ENCODE measurements around the gene SLC7A6. TPM values are rescaled to one million over a fixed set of nuclear protein-coding genes. Genes with fewer than 3 reads are reported as not detected.

SLC7A6 gene
- total and polyA plus RNA-seq, 2 of the 13 experiments (the other 11 are each of a cell fraction or from before 2014, with no cell fraction given), result 35.8 to 70.8 TPM

- no peak; the same call in 1 of the 2 replicates for TF ChIP-seq EED (CRISPR knock-in tag; IDR thresholded peaks at IDR 0.05)
- peak; percentile 7 for TF ChIP-seq U2AF1 (optimal IDR thresholded peaks at IDR 0.05; ENCODE audit: low read depth, low read length)
- no peak for TF ChIP-seq NCOA5 (CRISPR knock-in tag; IDR thresholded peaks at IDR 0.05)
- TF ChIP-seq ZNF850 (CRISPR knock-in tag; conservative IDR thresholded peaks at IDR 0.05), result no peak; the same call in 1 of the 2 replicates
- TF ChIP-seq SIN3B (IDR thresholded peaks at IDR 0.05; ENCODE audit: low read length), result no peak
- TF ChIP-seq TBL1XR1 (IDR thresholded peaks at IDR 0.05; ENCODE audit: borderline replicate concordance, low read length, partially characterized antibody), result peak; percentile 85
- TF ChIP-seq ZFP82 (CRISPR knock-in tag; IDR thresholded peaks at IDR 0.05; ENCODE audit: borderline replicate concordance), result no peak
- TF ChIP-seq CBFB (CRISPR knock-in tag; IDR thresholded peaks at IDR 0.05), result peak; percentile 74; the same call in 1 of the 2 replicates
- peak; percentile 4 for TF ChIP-seq PTBP1 (IDR thresholded peaks at IDR 0.05; ENCODE audit: low read depth, low read length, poor library complexity, severe bottlenecking)
- TF ChIP-seq MED1 (CRISPR knock-in tag; IDR thresholded peaks at IDR 0.05), result peak; percentile 78
- TF ChIP-seq WIZ (CRISPR knock-in tag; IDR thresholded peaks at IDR 0.05), result 0 out of 2 replicates have a peak, but pooled peaks have one; percentile 23
- peak; percentile 95 for TF ChIP-seq SKIL (CRISPR knock-in tag; IDR thresholded peaks at IDR 0.05; ENCODE audit: borderline replicate concordance)
- peak; percentile 81 for TF ChIP-seq ATF7-NPFF (CRISPR knock-in tag; IDR thresholded peaks at IDR 0.05; ENCODE audit: low read depth)
- peak; percentile 68; the same call in 1 of the 2 replicates for TF ChIP-seq KLF12 (CRISPR knock-in tag; IDR thresholded peaks at IDR 0.05; ENCODE audit: borderline replicate concordance)
- no peak for TF ChIP-seq NFRKB (IDR thresholded peaks at IDR 0.05)
- TF ChIP-seq ZEB1 (IDR thresholded peaks at IDR 0.05; ENCODE audit: insufficient replicate concordance, low read depth), result peak; percentile 99
- no peak; the same call in 1 of the 2 replicates for TF ChIP-seq THAP9 (CRISPR knock-in tag; IDR thresholded peaks at IDR 0.05; ENCODE audit: borderline replicate concordance)
- peak; percentile 25; the same call in 1 of the 2 replicates for TF ChIP-seq HOXD1 (CRISPR knock-in tag; IDR thresholded peaks at IDR 0.05)
- no peak for TF ChIP-seq FOXK2 (IDR thresholded peaks at IDR 0.05)
- TF ChIP-seq ZMYM4 (CRISPR knock-in tag; IDR thresholded peaks at IDR 0.05), result no peak; the same call in 1 of the 2 replicates
- TF ChIP-seq ZNF780A (CRISPR knock-in tag; IDR thresholded peaks at IDR 0.05), result peak; percentile 22; the same call in 1 of the 2 replicates
- TF ChIP-seq ZBTB37 (CRISPR knock-in tag; IDR thresholded peaks at IDR 0.05), result no peak
- TF ChIP-seq AHR (CRISPR knock-in tag; IDR thresholded peaks at IDR 0.05), result no peak
- no peak for TF ChIP-seq ZFP37 (CRISPR knock-in tag; IDR thresholded peaks at IDR 0.05; ENCODE audit: borderline replicate concordance)
- 0 out of 2 replicates have a peak, but pooled peaks have one; percentile 65 for TF ChIP-seq NR2F2 (IDR thresholded peaks at IDR 0.05; ENCODE audit: borderline replicate concordance, low read depth)
These were observed 29.9 kb upstream of the SLC7A6 start (continued) for GRCh38 chr16:68234188-68235107.
